Measurements from ENCODE around the gene PLAA. TPM values are rescaled to one million over a fixed set of nuclear protein-coding genes. Genes with fewer than 3 reads are reported as not detected.

Gene PLAA
- total RNA-seq, 1 donor from 2014 or later, result 41.3 TPM

DNA sequence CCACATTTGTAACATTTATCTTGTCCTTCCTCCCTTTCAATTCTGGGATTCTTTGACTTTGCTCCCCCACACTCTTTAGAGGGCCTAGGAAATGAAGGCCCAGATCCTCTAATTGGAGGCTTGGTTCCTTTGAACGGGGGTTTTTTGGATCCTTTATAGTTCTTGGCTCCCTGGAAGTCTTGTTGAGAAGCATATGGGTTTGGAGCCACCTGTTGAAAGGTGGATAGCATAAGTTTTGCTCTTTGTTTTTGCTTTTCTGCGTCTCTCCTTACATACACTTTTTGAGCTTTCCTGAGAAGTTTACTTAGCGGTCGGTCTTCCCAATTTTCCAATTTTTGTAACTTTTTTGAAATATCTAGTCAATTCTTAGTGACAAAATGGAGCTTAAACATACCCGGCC is 26.9 kb upstream of the PLAA start:
- no peaks in the 10 kb centered on the region for H4K20me1 ChIP-seq (ENCODE audit: insufficient read depth, low read length)
- no peak for DNase-seq (ENCODE audit: low read depth)
- Mint-ChIP-seq H3K27ac (ENCODE audit: unreplicated experiment) (no peak overlapping the region), H3K36me3 (ENCODE audit: low read depth, unreplicated experiment) (peaks cover 13% of the 10 kb centered on the region), H3K4me1 (ENCODE audit: low read depth, unreplicated experiment) (peaks cover 14% of the 10 kb centered on the region), H3K27me3 (ENCODE audit: low read depth, unreplicated experiment) (no peaks in the 10 kb centered on the region), H3K4me3 (ENCODE audit: unreplicated experiment) (no peak overlapping the region), H3K9me3 (ENCODE audit: unreplicated experiment) (peaks cover 7% of the 10 kb centered on the region)
- no peak overlapping the region for H2AFZ ChIP-seq (ENCODE audit: low read depth, low read length)
- H3K4me1 ChIP-seq (ENCODE audit: insufficient read depth, low read length), result no peaks in the 10 kb centered on the region
- no peaks in the 10 kb centered on the region for H3K9me3 ChIP-seq (ENCODE audit: insufficient read depth, low read depth, low read length)
- H3K79me2 ChIP-seq (ENCODE audit: insufficient read depth, low read length), result no peaks in the 10 kb centered on the region
- no peak for FAIRE-seq
- H3K4me3 ChIP-seq (ENCODE audit: insufficient read depth, low read depth, low read length), result no peak overlapping the region
- TF ChIP-seq, protein P1, sequence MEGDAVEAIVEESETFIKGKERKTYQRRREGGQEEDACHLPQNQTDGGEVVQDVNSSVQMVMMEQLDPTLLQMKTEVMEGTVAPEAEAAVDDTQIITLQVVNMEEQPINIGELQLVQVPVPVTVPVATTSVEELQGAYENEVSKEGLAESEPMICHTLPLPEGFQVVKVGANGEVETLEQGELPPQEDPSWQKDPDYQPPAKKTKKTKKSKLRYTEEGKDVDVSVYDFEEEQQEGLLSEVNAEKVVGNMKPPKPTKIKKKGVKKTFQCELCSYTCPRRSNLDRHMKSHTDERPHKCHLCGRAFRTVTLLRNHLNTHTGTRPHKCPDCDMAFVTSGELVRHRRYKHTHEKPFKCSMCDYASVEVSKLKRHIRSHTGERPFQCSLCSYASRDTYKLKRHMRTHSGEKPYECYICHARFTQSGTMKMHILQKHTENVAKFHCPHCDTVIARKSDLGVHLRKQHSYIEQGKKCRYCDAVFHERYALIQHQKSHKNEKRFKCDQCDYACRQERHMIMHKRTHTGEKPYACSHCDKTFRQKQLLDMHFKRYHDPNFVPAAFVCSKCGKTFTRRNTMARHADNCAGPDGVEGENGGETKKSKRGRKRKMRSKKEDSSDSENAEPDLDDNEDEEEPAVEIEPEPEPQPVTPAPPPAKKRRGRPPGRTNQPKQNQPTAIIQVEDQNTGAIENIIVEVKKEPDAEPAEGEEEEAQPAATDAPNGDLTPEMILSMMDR (IDR thresholded peaks at IDR 0.05; ENCODE audit: insufficient read depth, low read depth, low read length), result no peak
- TF ChIP-seq EZH2 (IDR thresholded peaks at IDR 0.05; ENCODE audit: insufficient read depth, low read length), result no peak
- no peaks in the 10 kb centered on the region for H3K27me3 ChIP-seq (ENCODE audit: insufficient read depth, low read length)
- H3K9ac ChIP-seq (ENCODE audit: low read length), result no peak overlapping the region
- no peaks in the 10 kb centered on the region for H3K36me3 ChIP-seq (ENCODE audit: insufficient read depth, low read length)
- no peak overlapping the region for H3K4me2 ChIP-seq (ENCODE audit: low read length)
- no peak overlapping the region for H3K27ac ChIP-seq (ENCODE audit: low read depth, low read length)

DNA sequence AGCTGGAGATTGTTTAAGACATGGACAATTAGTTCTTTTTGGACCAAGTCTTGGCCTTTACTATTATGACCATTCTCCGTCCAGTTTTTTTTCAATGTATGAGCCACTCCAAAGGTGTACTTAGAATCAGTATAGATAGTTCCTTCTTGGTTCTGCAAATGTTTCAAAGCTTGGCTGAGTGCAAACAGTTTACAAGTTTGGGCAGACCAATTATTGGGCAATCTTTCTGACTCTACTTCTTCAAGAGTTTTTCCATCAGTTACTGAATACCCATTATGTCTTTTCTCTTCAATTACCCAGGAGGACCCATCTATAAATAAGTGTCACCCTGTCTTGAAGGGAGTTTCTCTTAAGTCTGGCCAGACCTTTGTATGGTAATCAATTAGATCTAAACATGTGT is 24.7 kb upstream of the PLAA start:
- Histone ChIP-seq H4K20me1 (ENCODE audit: insufficient read depth, low read length) (no peaks in the 10 kb centered on the region), H3K4me1 (ENCODE audit: insufficient read depth, low read length) (no peaks in the 10 kb centered on the region), H2AFZ (ENCODE audit: low read depth, low read length) (no peak overlapping the region), H3K9me3 (ENCODE audit: insufficient read depth, low read depth, low read length) (no peaks in the 10 kb centered on the region), H3K27me3 (ENCODE audit: insufficient read depth, low read length) (no peaks in the 10 kb centered on the region), H3K4me2 (ENCODE audit: low read length) (no peak overlapping the region), H3K9ac (ENCODE audit: low read length) (no peak overlapping the region), H3K4me3 (ENCODE audit: insufficient read depth, low read depth, low read length) (no peak overlapping the region), H3K27ac (ENCODE audit: low read depth, low read length) (no peak overlapping the region), H3K36me3 (ENCODE audit: insufficient read depth, low read length) (no peaks in the 10 kb centered on the region), H3K79me2 (ENCODE audit: insufficient read depth, low read length) (no peaks in the 10 kb centered on the region)
- FAIRE-seq, result no peak
- no peak overlapping the region for H3K4me3 Mint-ChIP-seq (ENCODE audit: unreplicated experiment)
- TF ChIP-seq, protein P1 (IDR thresholded peaks at IDR 0.05; ENCODE audit: insufficient read depth, low read depth, low read length), result no peak
- no peak for TF ChIP-seq EZH2 (IDR thresholded peaks at IDR 0.05; ENCODE audit: insufficient read depth, low read length)
- no peak overlapping the region for H3K27ac Mint-ChIP-seq (ENCODE audit: unreplicated experiment)
- H3K36me3 Mint-ChIP-seq (ENCODE audit: low read depth, unreplicated experiment), result peaks cover 12% of the 10 kb centered on the region
- no peaks in the 10 kb centered on the region for H3K27me3 Mint-ChIP-seq (ENCODE audit: low read depth, unreplicated experiment)
- peaks cover 7% of the 10 kb centered on the region for H3K9me3 Mint-ChIP-seq (ENCODE audit: unreplicated experiment)
- no peak for DNase-seq (ENCODE audit: low read depth)
- peaks cover 13% of the 10 kb centered on the region for H3K4me1 Mint-ChIP-seq (ENCODE audit: low read depth, unreplicated experiment)

DNA sequence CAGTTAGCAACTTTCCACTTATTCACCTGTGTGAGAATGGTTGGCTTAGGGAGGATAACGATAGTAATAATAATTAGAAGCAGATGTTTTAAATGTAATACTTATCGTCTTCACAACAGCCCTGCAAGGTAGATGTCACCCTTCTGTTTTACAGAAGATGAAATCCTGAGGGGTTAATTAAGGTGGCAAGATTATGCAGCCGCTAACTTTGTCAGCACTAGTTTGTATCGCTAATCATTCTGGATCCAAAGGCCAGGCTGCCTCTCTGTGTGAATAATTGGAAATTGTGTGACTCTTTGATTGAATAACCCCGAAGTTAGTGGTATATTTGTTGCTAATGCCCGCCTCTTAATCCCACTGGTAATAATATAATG is 9.8 kb upstream of the PLAA start:
- Histone ChIP-seq H3K36me3 (ENCODE audit: insufficient read depth, low read length) (no peaks in the 10 kb centered on the region), H3K4me3 (ENCODE audit: insufficient read depth, low read depth, low read length) (peak overlapping the region; percentile 76), H3K9ac (ENCODE audit: low read length) (peak overlapping the region; percentile 91), H3K79me2 (ENCODE audit: insufficient read depth, low read length) (peaks cover 5% of the 10 kb centered on the region), H2AFZ (ENCODE audit: low read depth, low read length) (peak overlapping the region; percentile 92), H3K27ac (ENCODE audit: low read depth, low read length) (peak overlapping the region; percentile 87), H3K4me2 (ENCODE audit: low read length) (peak overlapping the region; percentile 87), H3K9me3 (ENCODE audit: insufficient read depth, low read depth, low read length) (no peaks in the 10 kb centered on the region), H3K4me1 (ENCODE audit: insufficient read depth, low read length) (peaks cover 2% of the 10 kb centered on the region), H4K20me1 (ENCODE audit: insufficient read depth, low read length) (no peaks in the 10 kb centered on the region), H3K27me3 (ENCODE audit: insufficient read depth, low read length) (no peaks in the 10 kb centered on the region)
- Mint-ChIP-seq H3K36me3 (ENCODE audit: low read depth, unreplicated experiment) (no peaks in the 10 kb centered on the region), H3K27ac (ENCODE audit: unreplicated experiment) (peak overlapping the region; percentile 88), H3K4me1 (ENCODE audit: low read depth, unreplicated experiment) (peaks cover 11% of the 10 kb centered on the region), H3K4me3 (ENCODE audit: unreplicated experiment) (peak overlapping the region; percentile 91), H3K9me3 (ENCODE audit: unreplicated experiment) (no peaks in the 10 kb centered on the region), H3K27me3 (ENCODE audit: low read depth, unreplicated experiment) (no peaks in the 10 kb centered on the region)
- no peak for FAIRE-seq
- no peak for TF ChIP-seq EZH2 (IDR thresholded peaks at IDR 0.05; ENCODE audit: insufficient read depth, low read length)
- TF ChIP-seq, protein P1 (IDR thresholded peaks at IDR 0.05; ENCODE audit: insufficient read depth, low read depth, low read length), result no peak
- no peak for DNase-seq (ENCODE audit: low read depth)
